Upper lobe of right lung (tissue), 1 donor: Measurements from ENCODE around the gene CCDC12. TPM values are rescaled to one million over a fixed set of nuclear protein-coding genes. Genes with fewer than 3 reads are reported as not detected.
A peak's percentile ranks its signal among the peaks of the same experiment; 100 is the strongest.

Experiments used
- ATAC-seq: fragments of 200-7000 bp; cut with Tn5 transposase; one replicate; pipeline ENCODE4 v1.9.1; 2020; ENCODE audit warnings: mild to moderate bottlenecking, moderate library complexity
- DNase-seq: peaks from one replicate; pipeline ENCODE4 v3.0.0-alpha.2; 2020
- H3K27ac ChIP-seq: fragments of 200-600 bp; one replicate; pipeline ENCODE4 v1.8.0; 2022
- H3K27me3 ChIP-seq: fragments of 200-600 bp; one replicate; pipeline ENCODE4 v1.8.0; 2022; ENCODE audit warnings: mild to moderate bottlenecking
- H3K36me3 ChIP-seq: fragments of 200-600 bp; one replicate; pipeline ENCODE4 v1.8.0; 2022
- H3K4me1 ChIP-seq: fragments of 200-600 bp; one replicate; pipeline ENCODE4 v1.8.0; 2022
- H3K4me3 ChIP-seq: fragments of 200-600 bp; one replicate; pipeline ENCODE4 v1.8.0; 2022; ENCODE audit warnings: mild to moderate bottlenecking
- H3K9me3 ChIP-seq: fragments of 200-600 bp; one replicate; pipeline ENCODE4 v1.8.0; 2022
- intact Hi-C: fragments of 100-400 bp; cut with DNase I; formaldehyde crosslinking; loops from one replicate; pipeline ENCODE4 v1.11.0; 2022
- total RNA-seq: library from RNA; stranded (reverse); fragmentation: NEBNext Ultra II Directional; extraction: Animal tissue kit (Norgen Biotek cat#: 25700); gene quantifications from one replicate; pipeline ENCODE4 v1.2.1, GENCODE V29; 2021
- TF ChIP-seq, protein P1 (sequence below): fragments of 200-600 bp; IDR thresholded peaks from one replicate; pipeline ENCODE4 v1.8.0; 2022; ENCODE audit warnings: antibody characterized with exemption
- donor health status: DM: no; HTN: yes; CAD: no; lungs with severe emphysema.

The CCDC12 gene
- total RNA-seq, 1 donor from 2014 or later = 42.1 TPM

DNA sequence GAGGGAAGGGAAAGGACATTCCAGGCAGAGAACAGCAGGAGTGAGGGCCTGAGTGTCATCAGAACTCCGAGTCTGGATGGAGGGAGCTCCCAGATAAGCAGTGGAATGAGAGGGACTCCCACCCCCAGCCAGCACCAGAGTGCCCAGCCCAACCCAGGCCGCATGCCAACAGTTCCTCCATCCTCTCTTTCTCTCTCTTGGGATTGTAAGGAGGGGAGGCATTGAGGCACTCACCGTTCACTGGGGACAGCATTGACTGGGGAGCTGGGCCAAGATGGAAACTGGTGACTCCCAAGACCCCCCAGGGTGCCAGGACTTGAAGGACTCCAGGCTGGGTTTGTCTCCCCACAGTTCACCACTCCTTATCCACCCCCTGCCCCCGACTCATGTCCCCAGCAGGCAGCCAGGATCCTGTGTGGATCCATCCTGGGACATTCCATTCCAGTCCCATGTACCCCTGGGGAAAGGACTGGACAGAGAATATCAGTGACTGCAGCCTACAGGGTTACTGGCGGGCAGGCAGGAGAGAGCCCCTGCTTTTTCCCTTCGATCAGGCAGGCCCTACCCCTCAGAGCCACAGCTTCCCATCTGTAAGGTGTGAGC lies 83.3 kb downstream of the CCDC12 start:
- H3K36me3 ChIP-seq = no peaks in the 10 kb centered on the region
- no peak for ATAC-seq
- TF ChIP-seq, protein P1, sequence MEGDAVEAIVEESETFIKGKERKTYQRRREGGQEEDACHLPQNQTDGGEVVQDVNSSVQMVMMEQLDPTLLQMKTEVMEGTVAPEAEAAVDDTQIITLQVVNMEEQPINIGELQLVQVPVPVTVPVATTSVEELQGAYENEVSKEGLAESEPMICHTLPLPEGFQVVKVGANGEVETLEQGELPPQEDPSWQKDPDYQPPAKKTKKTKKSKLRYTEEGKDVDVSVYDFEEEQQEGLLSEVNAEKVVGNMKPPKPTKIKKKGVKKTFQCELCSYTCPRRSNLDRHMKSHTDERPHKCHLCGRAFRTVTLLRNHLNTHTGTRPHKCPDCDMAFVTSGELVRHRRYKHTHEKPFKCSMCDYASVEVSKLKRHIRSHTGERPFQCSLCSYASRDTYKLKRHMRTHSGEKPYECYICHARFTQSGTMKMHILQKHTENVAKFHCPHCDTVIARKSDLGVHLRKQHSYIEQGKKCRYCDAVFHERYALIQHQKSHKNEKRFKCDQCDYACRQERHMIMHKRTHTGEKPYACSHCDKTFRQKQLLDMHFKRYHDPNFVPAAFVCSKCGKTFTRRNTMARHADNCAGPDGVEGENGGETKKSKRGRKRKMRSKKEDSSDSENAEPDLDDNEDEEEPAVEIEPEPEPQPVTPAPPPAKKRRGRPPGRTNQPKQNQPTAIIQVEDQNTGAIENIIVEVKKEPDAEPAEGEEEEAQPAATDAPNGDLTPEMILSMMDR = no peak
- H3K27ac ChIP-seq = no peak overlapping the region
- no peak for DNase-seq
- peaks cover 22% of the 10 kb centered on the region for H3K4me1 ChIP-seq
- H3K9me3 ChIP-seq = no peaks in the 10 kb centered on the region
- no peak overlapping the region for H3K4me3 ChIP-seq
- intact Hi-C loops = no loop called here
- peaks cover 1% of the 10 kb centered on the region for H3K27me3 ChIP-seq

DNA sequence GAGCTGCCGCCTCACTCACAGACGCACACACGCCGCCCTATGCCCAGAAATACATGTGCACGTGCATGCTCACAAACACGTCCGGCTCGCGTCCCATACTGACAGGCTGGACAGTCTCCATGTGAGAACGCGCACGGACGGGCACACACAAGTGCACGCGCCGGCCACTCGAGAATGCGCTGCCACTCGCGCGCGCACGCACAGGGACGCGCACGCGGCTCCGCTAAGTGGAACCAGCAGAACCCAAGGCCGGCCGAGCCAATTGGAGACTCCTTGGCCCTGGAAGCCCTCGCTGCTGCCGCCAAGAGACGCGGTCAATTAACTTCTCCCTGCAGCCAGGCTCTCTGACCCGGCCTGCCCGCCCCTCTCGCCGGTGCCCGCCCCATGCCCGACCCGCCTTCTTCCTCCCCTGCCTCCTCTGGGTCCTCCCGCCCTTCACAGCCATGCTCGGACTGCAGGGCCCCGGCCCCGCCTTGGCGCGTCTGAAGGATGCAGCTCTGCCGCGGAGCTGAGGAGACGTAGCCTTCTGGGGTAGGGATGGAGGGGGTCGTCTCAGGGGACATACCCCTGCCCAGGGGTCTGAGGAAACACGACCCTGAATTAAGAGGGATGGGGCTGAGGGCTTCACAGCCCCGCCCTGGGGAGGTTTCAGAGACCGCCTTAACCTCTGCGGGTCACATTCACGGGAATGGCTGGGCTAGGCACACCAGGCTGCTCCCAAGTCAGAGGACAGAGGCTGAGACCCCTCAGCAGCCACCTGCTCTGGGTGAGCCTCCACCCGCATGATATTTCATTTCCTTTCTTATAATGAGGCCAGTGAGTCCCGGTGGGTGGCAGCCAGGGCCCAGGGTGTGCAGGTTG lies 84.0 kb downstream of the CCDC12 start:
- H3K36me3 ChIP-seq = no peaks in the 10 kb centered on the region
- peak overlapping the region; percentile 46 for H3K4me3 ChIP-seq
- no peaks in the 10 kb centered on the region for H3K9me3 ChIP-seq
- intact Hi-C loops = no loop called here
- TF ChIP-seq, protein P1 = peak; percentile 7
- H3K4me1 ChIP-seq = peaks cover 22% of the 10 kb centered on the region
- ATAC-seq = peak; percentile 87
- no peaks in the 10 kb centered on the region for H3K27me3 ChIP-seq
- peak; percentile 90 for DNase-seq
- no peak overlapping the region for H3K27ac ChIP-seq

DNA sequence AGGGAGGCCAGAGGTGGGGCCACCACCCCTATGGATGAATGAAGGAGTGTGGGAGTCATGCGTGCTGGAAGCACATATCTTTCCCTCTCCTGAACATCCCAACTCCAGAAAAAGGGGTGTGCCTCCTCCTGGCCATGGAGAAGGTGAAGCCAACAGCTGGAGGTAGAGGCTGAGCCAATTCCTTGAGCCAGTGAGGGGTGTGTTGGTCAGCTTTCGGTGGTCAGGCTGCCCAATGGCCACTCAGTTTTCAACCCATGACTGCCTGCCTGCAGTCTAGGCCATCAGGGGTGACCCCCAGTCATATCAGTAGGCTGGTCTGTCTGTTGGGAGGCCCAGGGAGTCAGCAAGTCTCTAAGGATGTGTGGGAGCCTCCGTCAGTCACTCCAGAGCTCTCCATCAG lies 85.4 kb downstream of the CCDC12 start:
- intact Hi-C loops = no loop called here
- DNase-seq (no peak), ATAC-seq (no peak)
- Histone ChIP-seq H3K27ac (no peak overlapping the region), H3K36me3 (no peaks in the 10 kb centered on the region), H3K4me3 (no peak overlapping the region), H3K27me3 (no peaks in the 10 kb centered on the region), H3K4me1 (peaks cover 22% of the 10 kb centered on the region), H3K9me3 (no peaks in the 10 kb centered on the region)
- TF ChIP-seq, protein P1 = no peak

DNA sequence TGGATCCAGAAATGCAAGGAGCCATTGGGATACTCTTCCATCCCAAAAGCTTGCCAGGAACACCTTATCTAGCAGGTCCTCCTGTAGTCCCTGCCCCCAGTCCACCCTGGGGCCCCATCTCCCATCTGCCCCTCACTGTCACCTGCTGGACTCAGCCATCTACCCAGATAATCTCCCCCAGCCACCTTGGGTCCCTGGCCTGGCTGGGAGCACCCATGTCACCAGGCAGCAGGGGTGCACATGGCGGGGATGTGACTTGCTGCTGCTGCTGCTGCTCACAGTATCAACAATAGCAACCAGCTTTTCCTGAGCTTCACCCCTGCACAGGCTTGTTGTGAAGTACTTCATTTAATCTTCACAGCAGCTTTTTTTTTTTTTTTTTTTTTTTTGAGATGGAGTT lies 86.4 kb downstream of the CCDC12 start:
- Histone ChIP-seq H3K27me3 (no peaks in the 10 kb centered on the region), H3K4me1 (peaks cover 22% of the 10 kb centered on the region), H3K9me3 (no peaks in the 10 kb centered on the region), H3K4me3 (no peak overlapping the region), H3K27ac (no peak overlapping the region), H3K36me3 (no peaks in the 10 kb centered on the region)
- TF ChIP-seq, protein P1 = no peak
- no peak for DNase-seq
- intact Hi-C loops = no loop called here
- ATAC-seq = no peak

DNA sequence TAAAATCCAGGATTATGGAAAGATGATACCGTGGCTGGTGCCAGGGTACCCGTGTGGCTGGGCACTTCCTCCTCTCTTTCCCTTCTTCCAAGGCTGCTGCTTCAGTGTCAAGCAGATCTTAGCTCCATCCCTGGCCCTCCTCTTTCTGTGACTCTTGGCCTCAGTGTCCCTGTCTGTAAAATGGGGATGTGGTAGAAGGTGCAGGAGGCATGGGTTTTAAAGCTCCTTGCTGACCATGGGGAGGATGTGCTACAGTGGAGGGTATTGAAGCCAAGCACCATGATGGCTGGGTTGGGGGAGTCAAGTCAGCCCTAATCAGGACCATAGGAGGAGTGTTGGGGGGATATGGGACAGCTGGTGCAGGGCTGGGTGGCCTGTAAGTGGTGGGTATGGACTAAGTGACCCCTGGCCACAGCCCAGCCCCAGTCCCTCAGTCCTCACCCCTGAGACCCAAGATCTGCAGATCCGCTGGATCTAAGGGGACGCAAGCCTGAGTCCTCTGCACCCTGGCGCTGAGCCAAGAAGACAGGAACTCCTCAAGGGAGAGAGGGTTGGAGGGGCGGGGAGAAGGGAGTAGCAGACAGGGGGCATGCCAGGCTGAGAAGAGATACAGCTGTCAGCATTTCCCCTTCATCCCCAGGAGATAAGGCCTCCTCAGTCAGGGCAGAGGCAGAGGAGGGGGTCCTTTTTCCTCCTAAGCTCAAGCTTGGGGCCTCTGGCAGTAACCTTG lies 87.0 kb downstream of the CCDC12 start:
- intact Hi-C loops = no loop called here
- peaks cover 22% of the 10 kb centered on the region for H3K4me1 ChIP-seq
- DNase-seq (no peak), ATAC-seq (no peak)
- H3K27ac ChIP-seq = no peak overlapping the region
- no peaks in the 10 kb centered on the region for H3K9me3 ChIP-seq
- peaks cover under 1% of the 10 kb centered on the region for H3K27me3 ChIP-seq
- H3K36me3 ChIP-seq = no peaks in the 10 kb centered on the region
- no peak overlapping the region for H3K4me3 ChIP-seq
- TF ChIP-seq, protein P1 = no peak
